Gastrocnemius medialis (tissue), 4 donors: ENCODE data around the gene CISD1.
"Not testable (repeated sequence)": the region's sequence is repeated elsewhere in the genome, so short reads cannot be mapped to it uniquely, and the experiment has no call there.

Source experiments
- POLR2A ChIP-seq, 2 donors: fragments of 450-650 bp; IDR thresholded peaks; one replicate each; pipeline ENCODE4 v1.6.1; 2017; ENCODE audit warnings: antibody characterized with exemption in 2 of 2, mild to moderate bottlenecking in 2 of 2, moderate library complexity in 2 of 2
- TF ChIP-seq, protein P1 (sequence below), 5 experiments: fragments of 450-650 bp in 3 of 5; fragments of 200-600 bp in 2 of 5; sonication (generic) in 2 of 5; IDR thresholded peaks in 4 of 5; conservative IDR thresholded peaks in 1 of 5; 1 replicate in 4 of 5; 2 replicates in 1 of 5; pipeline ENCODE4 v1.5.1; 2016 to 2019; ENCODE audit warnings: antibody characterized with exemption in 5 of 5, mild to moderate bottlenecking in 3 of 5, moderate library complexity in 3 of 5

DNA sequence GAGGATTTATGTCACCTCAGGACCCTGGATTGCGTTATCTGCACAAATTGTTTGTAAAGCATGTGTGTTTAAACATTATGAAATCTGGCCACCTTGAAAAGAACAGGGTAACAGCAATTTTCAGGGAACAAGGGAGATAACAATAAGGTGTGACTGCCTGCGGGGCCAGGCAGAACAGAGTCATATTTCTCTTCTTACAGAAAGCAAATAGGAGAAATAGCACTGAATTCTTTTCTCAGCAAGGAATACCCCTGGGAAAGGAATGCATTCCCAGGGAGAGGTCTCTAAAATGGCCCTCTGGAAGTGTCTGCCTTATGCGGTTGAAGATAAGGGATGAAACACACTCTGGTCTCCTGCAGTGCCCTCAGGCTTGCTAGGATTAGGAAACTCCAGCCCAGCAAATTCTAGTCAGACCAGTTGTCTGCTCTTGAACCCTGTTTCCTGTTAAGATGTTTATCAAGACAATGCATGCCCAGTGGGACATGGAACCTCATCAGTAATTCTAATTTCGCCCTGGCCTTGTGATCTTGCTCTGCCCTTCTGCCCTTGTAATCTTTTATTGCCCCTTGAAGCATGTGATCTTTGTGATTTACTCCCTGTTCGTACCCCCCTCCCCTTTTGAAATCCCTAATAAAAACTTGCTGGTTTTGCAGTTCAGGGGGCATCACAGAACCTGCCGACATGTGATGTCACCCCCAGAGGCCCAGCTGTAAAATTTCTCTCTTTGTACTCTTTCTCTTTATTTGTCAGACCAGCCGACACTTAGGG is 12.8 kb upstream of the CISD1 start:
- TF ChIP-seq, protein P1, sequence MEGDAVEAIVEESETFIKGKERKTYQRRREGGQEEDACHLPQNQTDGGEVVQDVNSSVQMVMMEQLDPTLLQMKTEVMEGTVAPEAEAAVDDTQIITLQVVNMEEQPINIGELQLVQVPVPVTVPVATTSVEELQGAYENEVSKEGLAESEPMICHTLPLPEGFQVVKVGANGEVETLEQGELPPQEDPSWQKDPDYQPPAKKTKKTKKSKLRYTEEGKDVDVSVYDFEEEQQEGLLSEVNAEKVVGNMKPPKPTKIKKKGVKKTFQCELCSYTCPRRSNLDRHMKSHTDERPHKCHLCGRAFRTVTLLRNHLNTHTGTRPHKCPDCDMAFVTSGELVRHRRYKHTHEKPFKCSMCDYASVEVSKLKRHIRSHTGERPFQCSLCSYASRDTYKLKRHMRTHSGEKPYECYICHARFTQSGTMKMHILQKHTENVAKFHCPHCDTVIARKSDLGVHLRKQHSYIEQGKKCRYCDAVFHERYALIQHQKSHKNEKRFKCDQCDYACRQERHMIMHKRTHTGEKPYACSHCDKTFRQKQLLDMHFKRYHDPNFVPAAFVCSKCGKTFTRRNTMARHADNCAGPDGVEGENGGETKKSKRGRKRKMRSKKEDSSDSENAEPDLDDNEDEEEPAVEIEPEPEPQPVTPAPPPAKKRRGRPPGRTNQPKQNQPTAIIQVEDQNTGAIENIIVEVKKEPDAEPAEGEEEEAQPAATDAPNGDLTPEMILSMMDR (IDR thresholded peaks at IDR 0.05 in 4 of 5, conservative IDR thresholded peaks at IDR 0.05 in 1 of 5) = not testable (repeated sequence)
- not testable (repeated sequence) for TF ChIP-seq POLR2A (IDR thresholded peaks at IDR 0.05)
